Measurements from ENCODE around the gene PRSS27. TPM values are rescaled to one million over a fixed set of nuclear protein-coding genes. Genes with fewer than 3 reads are reported as not detected.
A peak's percentile ranks its signal among the peaks of the same experiment; 100 is the strongest.
"Not testable (repeated sequence)": the region's sequence is repeated elsewhere in the genome, so short reads cannot be mapped to it uniquely, and the experiment has no call there.

The PRSS27 gene
- total RNA-seq, 1 donor from 2014 or later: 5.5 TPM

- TF ChIP-seq CTCF (IDR thresholded peaks at IDR 0.05): no peak
- no peak for DNase-seq (ENCODE audit: extremely low spot score, unreplicated experiment)
- Mint-ChIP-seq H3K27me3 (ENCODE audit: unreplicated experiment) (no peaks in the 10 kb centered on the region), H3K9me3 (ENCODE audit: unreplicated experiment) (no peaks in the 10 kb centered on the region), H3K27ac (ENCODE audit: unreplicated experiment) (no peak overlapping the region), H3K36me3 (ENCODE audit: unreplicated experiment) (no peaks in the 10 kb centered on the region), H3K4me1 (ENCODE audit: unreplicated experiment) (peaks cover 8% of the 10 kb centered on the region), H3K4me3 (ENCODE audit: unreplicated experiment) (no peak overlapping the region)
Measured at GRCh38 chr16:2687531-2688308, 32.3 kb downstream of the PRSS27 start.

- H3K4me1 Mint-ChIP-seq (ENCODE audit: unreplicated experiment): peaks cover 10% of the 10 kb centered on the region
- no peak for TF ChIP-seq CTCF (IDR thresholded peaks at IDR 0.05)
- H3K4me3 Mint-ChIP-seq (ENCODE audit: unreplicated experiment): no peak overlapping the region
- H3K27me3 Mint-ChIP-seq (ENCODE audit: unreplicated experiment): no peaks in the 10 kb centered on the region
- H3K27ac Mint-ChIP-seq (ENCODE audit: unreplicated experiment): no peak overlapping the region
- no peaks in the 10 kb centered on the region for H3K9me3 Mint-ChIP-seq (ENCODE audit: unreplicated experiment)
- no peak for DNase-seq (ENCODE audit: extremely low spot score, unreplicated experiment)
- H3K36me3 Mint-ChIP-seq (ENCODE audit: unreplicated experiment): no peaks in the 10 kb centered on the region
Measured at GRCh38 chr16:2686912-2687507, 33.0 kb downstream of the PRSS27 start.

GRCh38 chr16:2686075-2686474, 33.9 kb downstream of the PRSS27 start:
- not testable (repeated sequence) for H3K9me3 Mint-ChIP-seq (ENCODE audit: unreplicated experiment); H3K36me3 Mint-ChIP-seq (ENCODE audit: unreplicated experiment)

GRCh38 chr16:2683041-2683440, 37.0 kb downstream of the PRSS27 start:
- Mint-ChIP-seq H3K4me1 (ENCODE audit: unreplicated experiment) (peaks cover 20% of the 10 kb centered on the region), H3K27ac (ENCODE audit: unreplicated experiment) (peak overlapping the region; percentile 62), H3K4me3 (ENCODE audit: unreplicated experiment) (peak overlapping the region; percentile 99)
- H3K9me3 Mint-ChIP-seq (ENCODE audit: unreplicated experiment); DNase-seq (ENCODE audit: extremely low spot score, unreplicated experiment); H3K27me3 Mint-ChIP-seq (ENCODE audit: unreplicated experiment); H3K36me3 Mint-ChIP-seq (ENCODE audit: unreplicated experiment): not testable (repeated sequence)

More at GRCh38 chr16:2686075-2686474, 33.9 kb downstream of the PRSS27 start:
- H3K4me1 Mint-ChIP-seq (ENCODE audit: unreplicated experiment): peaks cover 17% of the 10 kb centered on the region
- H3K4me3 Mint-ChIP-seq (ENCODE audit: unreplicated experiment); DNase-seq (ENCODE audit: extremely low spot score, unreplicated experiment); H3K27me3 Mint-ChIP-seq (ENCODE audit: unreplicated experiment); H3K27ac Mint-ChIP-seq (ENCODE audit: unreplicated experiment): not testable (repeated sequence)

GRCh38 chr16:2682209-2683021, 37.6 kb downstream of the PRSS27 start, which contains the start of gene KCTD5:
Gene KCTD5, plus strand, starts transcription at chr16:2682523. Its CDS starts 26 bp downstream, at chr16:2682549.
- no peaks in the 10 kb centered on the region for H3K36me3 Mint-ChIP-seq (ENCODE audit: unreplicated experiment)
- H3K4me1 Mint-ChIP-seq (ENCODE audit: unreplicated experiment): peaks cover 20% of the 10 kb centered on the region
- H3K27me3 Mint-ChIP-seq (ENCODE audit: unreplicated experiment): no peaks in the 10 kb centered on the region
- DNase-seq (ENCODE audit: extremely low spot score, unreplicated experiment): peak; percentile 98
- no peak for TF ChIP-seq CTCF (IDR thresholded peaks at IDR 0.05)
- peak within 1 kb of the TSS; percentile 99 for H3K4me3 Mint-ChIP-seq (ENCODE audit: unreplicated experiment)
- peak within 1 kb of the TSS; percentile 98 for H3K27ac Mint-ChIP-seq (ENCODE audit: unreplicated experiment)
- H3K9me3 Mint-ChIP-seq (ENCODE audit: unreplicated experiment): no peaks in the 10 kb centered on the region

- DNase-seq (ENCODE audit: extremely low spot score, unreplicated experiment); H3K9me3 Mint-ChIP-seq (ENCODE audit: unreplicated experiment); H3K27me3 Mint-ChIP-seq (ENCODE audit: unreplicated experiment); H3K36me3 Mint-ChIP-seq (ENCODE audit: unreplicated experiment); H3K4me3 Mint-ChIP-seq (ENCODE audit: unreplicated experiment): not testable (repeated sequence)
- H3K27ac Mint-ChIP-seq (ENCODE audit: unreplicated experiment): peak overlapping the region; percentile 34
- H3K4me1 Mint-ChIP-seq (ENCODE audit: unreplicated experiment): peaks cover 20% of the 10 kb centered on the region
Measured at GRCh38 chr16:2680360-2680759, 39.7 kb downstream of the PRSS27 start.

GRCh38 chr16:2679902-2680301, 40.1 kb downstream of the PRSS27 start:
- not testable (repeated sequence) for H3K27ac Mint-ChIP-seq (ENCODE audit: unreplicated experiment)

GRCh38 chr16:2678206-2678965, 41.6 kb downstream of the PRSS27 start:
- not testable (repeated sequence) for H3K27ac Mint-ChIP-seq (ENCODE audit: unreplicated experiment); H3K36me3 Mint-ChIP-seq (ENCODE audit: unreplicated experiment); H3K4me3 Mint-ChIP-seq (ENCODE audit: unreplicated experiment); H3K27me3 Mint-ChIP-seq (ENCODE audit: unreplicated experiment); DNase-seq (ENCODE audit: extremely low spot score, unreplicated experiment); H3K9me3 Mint-ChIP-seq (ENCODE audit: unreplicated experiment)
- peaks cover 21% of the 10 kb centered on the region for H3K4me1 Mint-ChIP-seq (ENCODE audit: unreplicated experiment)

More at GRCh38 chr16:2679902-2680301, 40.1 kb downstream of the PRSS27 start:
- H3K4me3 Mint-ChIP-seq (ENCODE audit: unreplicated experiment); H3K27me3 Mint-ChIP-seq (ENCODE audit: unreplicated experiment); H3K9me3 Mint-ChIP-seq (ENCODE audit: unreplicated experiment); H3K36me3 Mint-ChIP-seq (ENCODE audit: unreplicated experiment); DNase-seq (ENCODE audit: extremely low spot score, unreplicated experiment): not testable (repeated sequence)
- H3K4me1 Mint-ChIP-seq (ENCODE audit: unreplicated experiment): peaks cover 20% of the 10 kb centered on the region

All from osteocyte (in vitro differentiated cells).